GM19467 (cell line): ENCODE data around the gene SHKBP1.

Experiments used
- ATAC-seq: cut with Tn5 transposase; IDR thresholded peaks from one replicate; pipeline ENCODE4 v1.9.1; 2021; ENCODE audit warnings: mild to moderate bottlenecking, moderate library complexity; ENCODE audit not compliant: unreplicated experiment

The SHKBP1 gene

DNA sequence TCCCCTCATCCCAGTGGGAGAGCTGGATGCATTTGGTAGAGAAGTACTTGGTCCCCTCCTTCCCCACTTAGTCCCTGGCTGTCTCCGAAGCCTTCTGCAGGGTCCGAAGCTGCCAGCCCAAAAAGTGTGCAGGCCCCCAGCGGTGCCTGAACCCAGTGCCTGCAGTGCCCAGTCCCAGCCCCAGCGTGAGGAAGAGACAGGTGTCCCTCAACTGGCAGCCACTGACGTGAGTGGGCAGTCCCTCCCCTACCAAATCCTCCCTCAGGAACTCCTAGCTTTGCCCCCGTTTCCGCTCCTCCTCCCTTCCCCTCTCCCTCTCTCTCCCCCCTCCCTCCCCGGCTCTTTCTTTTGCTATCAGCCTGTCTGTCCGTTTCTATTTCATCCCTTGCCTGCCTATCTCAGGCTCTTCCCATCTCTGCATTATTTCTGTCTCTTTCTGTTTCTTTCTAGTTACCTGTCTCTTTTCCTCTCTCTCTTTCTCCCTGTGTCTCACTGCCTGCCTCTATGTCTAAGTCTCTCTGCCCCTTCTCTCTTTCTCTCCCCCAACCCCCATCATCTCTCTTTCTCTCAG lies 22.7 kb downstream of the SHKBP1 start:
- ATAC-seq = no peak

DNA sequence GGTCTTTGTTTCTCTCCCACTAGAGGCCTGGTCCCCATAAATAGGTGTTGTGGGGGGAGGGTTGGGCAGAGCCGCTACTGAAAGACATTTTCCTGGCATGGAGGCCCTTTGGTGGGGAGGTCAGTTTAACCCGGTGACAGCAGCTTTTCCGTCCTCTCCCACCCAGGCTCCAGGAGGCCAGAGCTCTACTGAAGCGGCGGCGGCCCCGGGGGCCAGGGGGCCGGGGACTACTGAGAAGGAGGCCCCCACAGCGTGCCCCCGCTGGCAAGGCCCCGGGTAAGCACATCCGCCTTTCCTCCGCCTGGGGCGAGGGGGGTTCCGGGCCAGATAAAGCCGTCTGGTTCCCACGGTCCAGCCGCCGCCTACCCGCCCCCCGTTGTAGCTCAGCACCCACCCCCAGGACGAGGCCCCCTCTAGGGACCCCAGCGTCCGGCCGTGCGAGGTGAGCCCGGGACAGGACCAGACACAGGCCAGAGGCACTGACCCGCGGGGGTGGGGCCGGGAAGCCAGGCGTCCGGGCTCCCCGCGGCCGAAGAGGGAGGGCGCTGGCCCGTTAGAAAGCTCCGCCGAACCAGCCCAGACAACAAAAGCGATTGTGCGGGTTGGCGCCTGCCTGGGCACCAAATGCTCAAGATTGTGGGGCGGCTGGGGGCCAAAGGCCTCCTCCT lies 23.4 kb downstream of the SHKBP1 start:
- no peak for ATAC-seq

DNA sequence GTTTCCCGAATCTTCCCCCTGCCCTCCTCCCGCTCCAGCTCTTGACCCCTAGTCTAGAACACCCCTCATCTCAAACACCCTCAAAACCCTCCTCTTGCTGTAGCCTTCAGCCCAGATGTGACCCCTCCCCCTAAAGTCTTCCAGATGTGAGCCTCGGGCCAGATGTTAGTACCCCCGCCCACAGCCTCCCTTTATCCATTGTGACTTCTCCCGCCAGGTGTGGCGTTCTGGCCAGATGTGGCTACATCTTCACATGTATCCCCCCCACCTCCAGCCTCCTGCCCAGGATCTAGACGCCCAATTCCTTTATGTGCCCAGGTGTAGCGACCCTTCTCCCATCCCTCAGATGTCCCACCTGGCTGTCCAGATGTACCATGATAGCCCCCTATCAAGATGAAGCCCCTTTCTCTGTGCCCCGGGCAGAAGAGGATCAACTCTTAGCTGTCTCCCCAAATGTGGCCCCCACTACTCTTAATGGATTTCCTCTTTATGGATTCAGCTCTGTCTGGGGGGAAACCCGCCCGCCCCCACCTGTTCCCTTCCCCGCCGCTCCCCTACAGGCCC lies 24.0 kb downstream of the SHKBP1 start:
- ATAC-seq = no peak

DNA sequence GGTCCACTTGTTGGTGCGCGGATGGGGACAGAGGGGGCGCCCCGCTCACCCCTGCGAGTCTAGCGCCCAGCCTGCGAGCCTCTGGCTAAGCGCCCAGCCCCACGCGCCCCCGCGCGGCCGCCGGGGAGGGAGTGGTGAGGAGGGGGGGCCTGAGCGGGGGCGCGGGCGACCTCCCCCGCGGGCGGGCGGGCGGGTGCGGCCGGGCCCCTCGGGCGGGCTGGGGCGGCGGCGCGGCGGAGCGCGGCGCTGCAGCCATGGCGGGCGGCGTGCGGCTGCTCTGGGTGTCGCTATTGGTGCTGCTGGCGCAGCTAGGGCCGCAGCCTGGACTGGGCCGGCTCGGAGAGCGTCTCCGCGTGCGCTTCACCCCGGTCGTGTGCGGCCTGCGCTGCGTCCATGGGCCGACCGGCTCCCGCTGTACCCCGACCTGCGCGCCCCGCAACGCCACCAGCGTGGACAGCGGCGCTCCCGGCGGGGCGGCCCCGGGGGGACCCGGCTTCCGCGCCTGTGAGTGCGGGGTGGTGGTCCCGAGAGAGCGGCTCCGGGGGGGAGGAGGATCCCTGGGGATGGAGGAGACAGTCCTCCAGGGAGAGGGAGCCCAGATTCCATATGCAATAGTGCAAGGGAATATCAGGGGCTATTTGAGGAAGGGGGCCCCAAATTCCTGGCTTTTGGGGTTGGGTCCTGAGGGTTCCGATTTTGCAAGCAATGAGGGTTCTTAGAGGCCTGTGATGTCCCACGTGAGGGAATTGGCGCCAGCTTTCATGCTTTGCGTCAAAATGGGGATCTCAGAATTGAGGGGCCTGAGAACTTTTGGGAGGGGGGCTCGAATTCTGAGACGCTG lies 24.7 kb downstream of the SHKBP1 start, which contains the start of gene LTBP4:
LTBP4 (plus strand) TSS at position 236 of the 841 bp plus-strand sequence; CDS start at position 255, 19 bp downstream.
- no peak for ATAC-seq

- no peak for ATAC-seq
These were observed 26.4 kb downstream of the SHKBP1 start for GRCh38 chr19:40603071-40603388.

DNA sequence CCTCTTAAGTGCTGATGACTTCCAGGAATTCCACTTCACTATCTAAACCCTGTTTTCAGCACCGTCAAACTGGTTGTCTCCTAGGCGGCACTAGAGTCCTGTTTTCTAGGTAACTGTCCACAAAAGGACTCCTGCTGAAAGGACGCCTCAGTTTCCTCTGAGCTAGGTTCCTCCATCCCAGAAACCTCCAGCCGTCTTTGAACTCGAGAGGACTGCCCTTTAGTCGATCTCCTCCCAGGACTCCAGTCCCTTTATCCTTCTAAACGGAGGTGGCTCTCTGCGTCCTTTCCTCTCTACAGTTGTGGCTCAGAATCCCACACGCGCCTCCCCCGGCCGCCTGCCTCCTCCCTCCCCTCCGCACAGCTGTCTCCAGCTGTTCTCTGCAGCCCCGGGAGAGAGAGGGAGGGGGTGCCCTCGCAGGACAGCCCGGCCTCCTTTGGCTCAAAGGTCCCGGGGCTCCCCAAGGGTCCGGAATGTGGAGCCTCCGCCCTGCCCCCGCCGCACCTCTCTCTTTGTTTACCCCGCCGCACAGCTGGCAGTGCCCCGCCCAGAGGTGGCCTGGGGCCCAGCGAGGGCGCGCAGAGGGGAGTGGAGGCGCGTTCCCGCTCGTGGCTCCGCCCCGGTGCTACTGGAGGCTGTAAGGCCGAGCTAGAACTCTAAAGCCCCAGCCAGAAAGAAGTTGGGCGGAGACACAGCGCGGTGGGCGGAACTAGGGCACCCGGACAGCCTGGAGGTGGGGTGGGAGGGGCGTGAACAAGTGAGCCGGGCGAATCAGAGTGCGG lies 26.9 kb downstream of the SHKBP1 start:
- ATAC-seq = peak; percentile 62

DNA sequence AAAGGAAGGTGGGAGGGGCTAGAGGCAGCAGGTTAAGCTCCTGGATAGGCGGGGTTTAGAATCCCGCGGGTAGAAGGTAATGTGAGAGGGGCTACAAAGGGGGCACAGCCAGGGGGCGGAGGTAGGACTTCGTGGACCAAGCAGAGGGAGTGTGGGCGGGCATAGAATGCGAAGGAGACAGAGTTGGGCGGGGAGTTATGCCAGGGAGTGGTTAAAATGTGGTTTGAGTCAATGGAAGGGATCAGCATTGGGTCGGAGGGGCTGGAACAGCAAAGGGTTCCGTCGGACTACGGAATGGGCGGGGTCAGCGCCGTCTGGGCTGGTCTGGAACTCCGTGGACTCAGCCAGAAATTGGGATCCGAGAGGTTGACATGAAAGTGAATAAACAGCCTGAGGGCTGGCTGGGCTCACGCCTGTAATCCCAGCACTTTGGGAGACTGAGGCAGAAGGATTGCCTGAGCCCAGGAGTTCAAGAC lies 27.5 kb downstream of the SHKBP1 start:
- no peak for ATAC-seq

- no peak for ATAC-seq
These were observed 28.1 kb downstream of the SHKBP1 start for GRCh38 chr19:40604647-40605215.

DNA sequence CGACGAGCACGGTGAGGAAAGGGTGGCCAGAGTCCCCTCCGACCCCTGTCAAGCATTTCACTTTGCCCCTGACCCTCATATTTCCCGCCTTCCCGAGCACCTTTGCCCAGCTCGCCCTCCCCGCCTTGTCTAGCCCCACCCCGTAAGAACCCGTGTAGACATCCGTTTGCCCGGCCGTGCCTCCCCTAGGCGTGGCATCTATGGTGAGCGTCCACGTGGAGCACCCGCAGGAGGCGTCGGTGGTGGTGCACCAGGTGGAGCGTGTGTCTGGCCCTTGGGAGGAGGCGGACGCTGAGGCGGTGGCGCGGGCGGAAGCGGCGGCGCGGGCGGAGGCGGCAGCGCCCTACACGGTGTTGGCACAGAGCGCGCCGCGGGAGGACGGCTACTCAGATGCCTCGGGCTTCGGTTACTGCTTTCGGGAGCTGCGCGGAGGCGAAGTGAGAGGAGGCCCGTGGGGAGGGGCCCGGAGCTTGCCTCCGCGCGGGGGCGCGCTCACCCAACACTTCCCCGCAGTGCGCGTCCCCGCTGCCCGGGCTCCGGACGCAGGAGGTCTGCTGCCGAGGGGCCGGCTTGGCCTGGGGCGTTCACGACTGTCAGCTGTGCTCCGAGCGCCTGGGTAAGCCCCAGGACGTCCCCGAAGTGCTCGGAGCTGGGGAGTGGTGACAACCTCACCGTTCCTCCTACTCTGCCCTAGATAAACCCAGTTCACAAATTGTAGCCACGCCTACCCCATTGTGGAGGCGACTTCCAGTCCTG lies 28.7 kb downstream of the SHKBP1 start:
- ATAC-seq = no peak

DNA sequence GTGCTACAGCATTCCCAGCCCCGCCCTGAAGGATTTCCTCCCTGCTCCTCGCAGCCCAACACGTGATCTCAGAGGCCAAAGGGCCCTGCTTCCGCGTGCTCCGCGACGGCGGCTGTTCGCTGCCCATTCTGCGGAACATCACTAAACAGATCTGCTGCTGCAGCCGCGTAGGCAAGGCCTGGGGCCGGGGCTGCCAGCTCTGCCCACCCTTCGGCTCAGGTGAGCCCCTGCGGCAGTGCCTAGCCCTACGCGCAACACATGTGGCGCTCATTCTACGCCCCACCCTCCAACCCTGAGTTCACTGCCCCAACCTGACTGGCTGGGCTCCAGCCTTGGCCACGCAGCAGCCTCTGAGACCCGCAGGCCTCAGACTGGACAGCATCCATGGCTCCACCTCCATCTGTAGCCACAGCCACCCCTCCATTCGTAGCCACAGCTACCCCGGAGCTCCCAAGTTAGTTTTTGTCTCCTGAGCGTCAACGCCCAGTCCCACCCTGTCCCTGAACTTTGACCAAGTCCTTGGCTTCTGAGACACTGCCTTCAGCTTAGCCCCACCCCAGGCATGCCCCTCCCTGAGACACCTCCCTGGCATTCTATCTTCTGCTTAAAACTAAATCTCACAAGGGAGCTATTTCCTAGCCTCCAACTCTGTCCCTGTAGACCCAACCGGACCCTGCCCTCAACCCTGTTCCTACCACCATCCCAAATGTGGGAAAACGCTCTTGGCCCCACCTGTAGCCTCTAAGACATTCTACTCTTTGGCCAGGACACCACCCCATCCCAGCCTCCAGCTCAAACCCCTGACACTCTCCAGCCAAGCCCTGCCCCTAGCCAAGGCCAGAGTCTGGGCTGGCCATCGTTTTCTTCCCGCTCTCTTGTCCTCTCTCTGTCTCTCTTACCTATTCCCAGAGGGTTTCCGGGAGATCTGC lies 30.9 kb downstream of the SHKBP1 start:
- no peak for ATAC-seq

DNA sequence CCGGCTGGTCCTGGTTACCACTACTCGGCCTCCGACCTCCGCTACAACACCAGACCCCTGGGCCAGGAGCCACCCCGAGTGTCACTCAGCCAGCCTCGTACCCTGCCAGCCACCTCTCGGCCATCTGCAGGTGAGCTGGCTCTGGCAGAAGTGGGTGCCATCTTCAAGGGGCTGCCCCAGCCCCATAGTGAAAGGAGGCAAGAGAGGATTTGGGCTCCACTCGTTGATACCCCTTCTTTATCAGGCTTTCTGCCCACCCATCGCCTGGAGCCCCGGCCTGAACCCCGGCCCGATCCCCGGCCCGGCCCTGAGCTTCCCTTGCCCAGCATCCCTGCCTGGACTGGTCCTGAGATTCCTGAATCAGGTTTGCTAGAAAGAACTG lies 31.6 kb downstream of the SHKBP1 start:
- no peak for ATAC-seq

- ATAC-seq = no peak
These were observed 32.3 kb downstream of the SHKBP1 start for GRCh38 chr19:40608957-40609356.

GRCh38 chr19:40609561-40610395 lies 33.1 kb downstream of the SHKBP1 start:
- no peak for ATAC-seq

- ATAC-seq = no peak
These were observed 33.9 kb downstream of the SHKBP1 start for GRCh38 chr19:40610396-40611064.

- ATAC-seq = no peak
These were observed 34.4 kb downstream of the SHKBP1 start for GRCh38 chr19:40611096-40611495.

DNA sequence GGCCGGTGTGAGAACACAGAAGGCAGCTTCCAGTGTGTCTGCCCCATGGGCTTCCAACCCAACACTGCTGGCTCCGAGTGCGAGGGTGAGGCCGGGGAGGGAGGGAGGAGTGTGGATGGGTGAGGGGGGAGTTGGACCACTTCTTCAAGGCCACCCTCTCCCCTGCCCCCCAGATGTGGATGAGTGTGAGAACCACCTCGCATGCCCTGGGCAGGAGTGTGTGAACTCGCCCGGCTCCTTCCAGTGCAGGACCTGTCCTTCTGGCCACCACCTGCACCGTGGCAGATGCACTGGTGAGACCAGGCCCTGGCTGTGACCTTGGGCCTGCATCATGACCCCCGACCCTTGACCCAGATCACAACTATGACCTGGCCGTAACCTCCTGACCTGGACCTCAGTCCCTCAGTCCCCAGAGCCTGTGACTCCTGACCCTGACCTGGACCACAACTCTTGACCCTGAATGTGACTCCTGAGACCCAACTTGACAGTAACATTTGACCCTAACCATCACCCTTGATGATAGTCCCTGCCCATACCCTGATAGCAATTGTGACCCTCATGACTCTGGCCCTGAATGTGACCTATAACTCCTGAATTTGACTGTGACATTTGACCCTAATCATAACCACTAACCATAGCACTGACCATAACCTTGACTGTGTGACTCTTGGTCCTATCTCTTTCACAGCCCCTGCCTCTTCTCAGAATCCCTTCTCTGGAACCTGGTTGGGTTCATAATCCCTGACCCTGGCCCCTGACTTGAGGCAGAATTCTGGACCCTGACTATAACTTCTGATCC lies 35.4 kb downstream of the SHKBP1 start:
- ATAC-seq = no peak
